ENCODE results near the gene NARF. TPM values are rescaled to one million over a fixed set of nuclear protein-coding genes. Genes with fewer than 3 reads are reported as not detected.
A peak's percentile ranks its signal among the peaks of the same experiment; 100 is the strongest.

Gene NARF
- total and polyA plus RNA-seq, 2 of the 8 experiments (the other 6 are each of a cell fraction or from before 2014, with no cell fraction given), result 97.4 to 131 TPM

GRCh38 chr17:82497483-82498405, 39.2 kb downstream of the NARF start (continued):
- peak; percentile 75 for TF ChIP-seq KDM4A (IDR thresholded peaks at IDR 0.05; ENCODE audit: low read depth, low read length, severe bottlenecking)
- no peak for TF ChIP-seq TAF1 (IDR thresholded peaks at IDR 0.05; ENCODE audit: low read depth, low read length)
- no peak for TF ChIP-seq GTF2F1 (IDR thresholded peaks at IDR 0.05; ENCODE audit: borderline replicate concordance, low read depth, low read length)
- TF ChIP-seq CTBP2 (IDR thresholded peaks at IDR 0.05; ENCODE audit: borderline replicate concordance, insufficient read depth, insufficient read length, low read length), result no peak
- no peak for TF ChIP-seq ZNF274 (IDR thresholded peaks at IDR 0.05; ENCODE audit: borderline replicate concordance, extremely low read depth, low read length)
- no peak for TF ChIP-seq SP1 (IDR thresholded peaks at IDR 0.05; ENCODE audit: low read depth, low read length)
- TF ChIP-seq SAP30 (IDR thresholded peaks at IDR 0.05; ENCODE audit: insufficient read depth, insufficient replicate concordance, low read length), result peak; percentile 52
